Stimulated activated CD4-positive, alpha-beta T cell treated with anti-CD3 and anti-CD28 coated beads, Interleukin-1b, Interleukin-23, amount 100 ng/mL, for 48 hours (primary cell): Measurements from ENCODE around the gene HIF3A.
A peak's percentile ranks its signal among the peaks of the same experiment; 100 is the strongest.

ENCODE experiments used
- DNase-seq: peaks from one replicate; pipeline ENCODE4 v3.0.0-alpha.2; 2020

HIF3A gene

DNA sequence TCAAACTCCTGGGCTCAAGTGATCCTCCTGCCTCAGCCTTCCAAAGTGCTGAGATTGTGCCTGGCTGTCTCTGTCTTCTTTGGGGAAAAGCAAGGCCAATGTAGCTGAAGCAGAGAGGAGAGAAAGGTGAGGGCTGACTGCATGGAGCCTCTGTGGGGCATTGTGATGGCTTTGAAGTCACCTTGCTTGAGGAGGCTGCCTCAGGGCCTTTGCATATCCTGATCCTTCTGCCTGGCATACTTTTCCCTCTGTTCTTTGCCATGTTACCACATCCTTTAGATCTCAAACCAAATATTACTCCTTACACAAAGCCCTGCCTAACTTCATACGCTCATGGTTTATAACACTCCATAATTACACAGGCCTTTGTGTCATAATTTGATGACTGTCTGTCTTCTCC is 40.6 kb downstream of the HIF3A start:
- no peak for DNase-seq

- DNase-seq: no peak
Measured at GRCh38 chr19:46339446-46339845, 42.6 kb downstream of the HIF3A start.

- DNase-seq: no peak
Measured at GRCh38 chr19:46340051-46340659, 43.3 kb downstream of the HIF3A start.

- no peak for DNase-seq
Measured at GRCh38 chr19:46341937-46342336, 45.1 kb downstream of the HIF3A start.

GRCh38 chr19:46344363-46344762 is 47.5 kb downstream of the HIF3A start:
- no peak for DNase-seq

DNA sequence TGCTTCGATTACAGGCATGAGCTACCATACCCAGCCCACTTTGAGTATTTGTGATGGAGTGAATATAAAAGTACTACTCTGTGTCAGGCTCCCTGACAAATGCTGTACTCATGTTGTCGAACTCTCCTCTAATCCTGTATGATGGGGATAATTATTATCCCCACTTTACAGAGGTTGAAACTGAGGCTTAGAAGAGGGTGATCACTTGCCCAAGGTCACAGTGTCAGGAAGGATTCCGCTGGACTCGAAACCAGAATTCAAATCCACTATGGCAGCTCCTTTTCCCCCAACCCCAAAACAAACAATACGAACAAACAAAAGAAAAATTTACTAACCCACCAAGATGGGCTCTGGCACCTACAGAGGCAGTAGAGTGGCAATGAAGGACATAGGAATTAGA is 48.3 kb downstream of the HIF3A start:
- DNase-seq: no peak

- DNase-seq: peak; percentile 89
Measured at GRCh38 chr19:46346821-46347571, 50.2 kb downstream of the HIF3A start, which contains the start of gene PPP5C. Gene PPP5C, plus strand, starts transcription at chr19:46347087. Its CDS starts 10 bp downstream, at chr19:46347097.

DNA sequence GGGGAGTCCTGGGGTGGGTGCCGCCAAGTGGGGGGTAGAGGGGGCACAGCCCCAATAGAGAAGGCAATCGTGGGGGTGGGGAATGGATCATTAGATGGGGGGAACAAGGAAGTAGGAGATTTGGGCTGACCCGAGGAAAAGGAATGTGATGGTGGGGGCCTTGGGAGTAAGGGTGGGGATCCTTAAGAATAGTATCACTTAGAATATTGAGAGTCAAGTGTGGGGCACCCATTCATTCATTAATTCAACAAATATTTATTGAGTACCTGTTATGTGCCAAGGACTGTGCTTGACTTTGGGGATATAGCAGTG is 50.7 kb downstream of the HIF3A start:
- DNase-seq: no peak

GRCh38 chr19:46347985-46348384 is 51.1 kb downstream of the HIF3A start:
- no peak for DNase-seq

DNA sequence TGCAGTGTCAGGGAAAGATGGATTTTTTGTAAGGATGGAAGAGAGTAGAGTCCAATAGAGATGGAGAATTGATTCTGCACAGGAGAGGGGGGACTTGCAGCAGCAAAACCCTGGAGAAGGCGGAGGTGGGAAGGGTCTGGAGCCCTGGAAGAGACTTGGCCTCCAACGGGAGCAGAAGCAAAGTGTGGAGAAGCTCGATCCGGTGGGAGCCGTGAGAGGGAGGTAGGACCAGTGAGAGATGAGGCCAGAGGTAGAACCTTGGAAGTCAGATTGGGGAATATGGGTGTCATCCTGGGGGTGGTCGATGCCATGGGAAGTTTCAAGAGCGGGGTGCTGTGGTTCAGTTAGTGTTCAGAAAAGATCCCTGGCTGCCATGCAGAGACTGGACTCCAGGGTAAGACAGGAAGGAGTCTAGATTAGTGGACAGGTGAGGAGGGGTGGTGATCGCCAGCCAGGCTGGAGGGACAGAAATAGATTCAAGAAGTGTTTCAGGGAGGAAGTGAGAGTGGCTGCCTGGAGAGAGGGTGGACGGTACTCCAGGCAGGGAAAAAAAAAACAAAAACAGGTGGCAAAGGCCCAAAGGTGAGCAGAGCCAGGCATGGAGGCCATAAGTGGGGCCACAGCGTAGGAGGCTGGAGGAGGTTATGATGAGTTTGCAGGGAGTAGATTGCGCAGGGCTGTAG is 52.6 kb downstream of the HIF3A start:
- DNase-seq: no peak

- DNase-seq: no peak
Measured at GRCh38 chr19:46350029-46350757, 53.4 kb downstream of the HIF3A start.

DNA sequence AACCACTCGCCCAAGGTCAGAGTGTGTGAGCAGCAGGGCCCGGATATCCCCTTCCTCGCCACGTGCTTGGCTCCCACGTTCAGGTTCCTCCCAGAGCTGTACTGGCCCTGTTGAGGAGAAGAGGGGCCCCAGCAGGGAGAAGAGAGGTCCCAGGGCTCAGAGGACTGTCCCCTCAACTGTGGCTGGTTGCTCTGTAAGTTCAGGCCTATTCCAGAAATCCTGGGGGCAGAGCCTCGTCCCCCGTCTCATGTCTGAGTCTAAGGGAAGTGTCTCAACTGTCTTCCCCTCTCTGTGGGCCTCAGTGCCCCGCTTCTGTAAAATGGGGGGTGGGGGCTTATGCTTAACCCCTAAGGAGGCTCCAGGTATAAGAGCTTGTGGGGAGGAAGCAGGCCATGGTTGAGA is 53.9 kb downstream of the HIF3A start:
- no peak for DNase-seq

- DNase-seq: no peak
Measured at GRCh38 chr19:46351241-46352041, 54.6 kb downstream of the HIF3A start.

- DNase-seq: no peak
Measured at GRCh38 chr19:46353730-46354528, 57.1 kb downstream of the HIF3A start.

GRCh38 chr19:46355234-46356148 is 58.6 kb downstream of the HIF3A start:
- peak; percentile 29 for DNase-seq

GRCh38 chr19:46356149-46357055 is 59.6 kb downstream of the HIF3A start:
- DNase-seq: no peak

GRCh38 chr19:46357846-46358583 is 61.2 kb downstream of the HIF3A start:
- no peak for DNase-seq

GRCh38 chr19:46361915-46362314 is 65.1 kb downstream of the HIF3A start:
- DNase-seq: no peak

DNA sequence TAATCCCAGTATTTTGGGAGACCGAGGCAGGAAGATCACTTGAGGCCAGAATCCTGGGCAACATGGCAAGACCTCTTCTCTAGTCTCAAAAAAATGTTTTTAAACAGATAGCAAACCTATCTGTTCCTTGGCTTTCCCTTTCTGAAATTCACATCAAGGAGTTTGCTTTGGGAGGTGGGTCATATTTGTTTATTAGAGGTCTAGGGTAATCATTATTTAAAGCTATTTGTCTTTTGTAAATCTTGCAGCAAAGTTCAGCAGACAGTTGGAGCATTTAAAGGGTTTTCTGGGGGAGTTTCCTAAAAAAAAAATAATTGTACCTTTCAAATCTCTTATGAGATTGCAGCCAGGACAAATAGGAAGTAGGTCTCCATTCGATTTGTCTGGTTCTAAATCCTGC is 67.5 kb downstream of the HIF3A start:
- DNase-seq: no peak
